Stimulated activated CD8-positive, alpha-beta memory T cell treated with anti-CD3 and anti-CD28 coated beads, Interleukin-12 subunit alpha, Interleukin-12 subunit beta, amount 100 ng/mL, for 4 hours (primary cell): ENCODE results near the gene TAF11L6.
"Not testable (repeated sequence)": the region's sequence is repeated elsewhere in the genome, so short reads cannot be mapped to it uniquely, and the experiment has no call there.

Source experiments
- DNase-seq: peaks from one replicate; pipeline ENCODE4 v3.0.0-alpha.2; 2020; ENCODE audit warnings: low read depth

Gene TAF11L6

GRCh38 chr5:17528369-17528768 lies at the start of gene TAF11L6:
TAF11L6 (plus strand) TSS chr5:17528669.
- DNase-seq = not testable (repeated sequence)

GRCh38 chr5:17481378-17481777 lies 47.1 kb upstream of the TAF11L6 start:
- no peak for DNase-seq

- DNase-seq = no peak
These were observed 45.7 kb upstream of the TAF11L6 start for GRCh38 chr5:17482790-17483189.

- DNase-seq = not testable (repeated sequence)
These were observed 41.9 kb upstream of the TAF11L6 start for GRCh38 chr5:17486464-17487173.

GRCh38 chr5:17487174-17487512 lies 41.3 kb upstream of the TAF11L6 start:
- DNase-seq = no peak

- DNase-seq = not testable (repeated sequence)
These were observed 37.2 kb upstream of the TAF11L6 start for GRCh38 chr5:17491257-17491656.

GRCh38 chr5:17492770-17493169 lies 35.7 kb upstream of the TAF11L6 start:
- DNase-seq = no peak

GRCh38 chr5:17497446-17497845 lies 31.0 kb upstream of the TAF11L6 start:
- no peak for DNase-seq

GRCh38 chr5:17497931-17498330 lies 30.5 kb upstream of the TAF11L6 start, which contains the start of gene TAF11L2:
TAF11L2 (plus strand) TSS chr5:17498231.
- not testable (repeated sequence) for DNase-seq

GRCh38 chr5:17511775-17512325 lies 16.6 kb upstream of the TAF11L6 start:
- no peak for DNase-seq

- DNase-seq = peak; percentile 8
These were observed 10.9 kb upstream of the TAF11L6 start for GRCh38 chr5:17517526-17517925.

GRCh38 chr5:17518067-17518466 lies 10.4 kb upstream of the TAF11L6 start, which contains the start of gene TAF11L3:
TAF11L3 (plus strand) TSS chr5:17518367.
- DNase-seq = not testable (repeated sequence)

- not testable (repeated sequence) for DNase-seq
These were observed 9.0 kb upstream of the TAF11L6 start for GRCh38 chr5:17519508-17519907.

GRCh38 chr5:17521501-17521900 lies 7.0 kb upstream of the TAF11L6 start, which contains the start of gene TAF11L4:
TAF11L4 (plus strand) TSS chr5:17521801.
- DNase-seq = not testable (repeated sequence)

- DNase-seq = not testable (repeated sequence)
These were observed 3.5 kb upstream of the TAF11L6 start, which contains the start of gene TAF11L5 for GRCh38 chr5:17524935-17525334. TAF11L5 (plus strand) TSS chr5:17525235.

GRCh38 chr5:17526504-17526903 lies 2.0 kb upstream of the TAF11L6 start:
- not testable (repeated sequence) for DNase-seq
